SU-DHL-6 (cell line): Measurements from ENCODE around the gene FOXO4.

Experiments
- H2AFZ ChIP-seq: fragments of 200-600 bp; sonication (generic); 2 replicates; pipeline ENCODE4 v1.6.1; 2014; ENCODE audit warnings: low read depth, mild to moderate bottlenecking, moderate library complexity, mixed read lengths, antibody characterized with exemption, low read length; ENCODE audit not compliant: severe bottlenecking
- H3F3A ChIP-seq: fragments of 200-600 bp; shearing (Covaris generic); 2 replicates; pipeline ENCODE4 v1.6.0; 2016; ENCODE audit warnings: antibody characterized with exemption, mild to moderate bottlenecking; ENCODE audit not compliant: insufficient read depth
- H3K27ac ChIP-seq: fragments of 200-600 bp; sonication (generic); 2 replicates; pipeline ENCODE4 v1.5.1; 2016; ENCODE audit warnings: low read depth, mild to moderate bottlenecking, low read length, moderate library complexity, mixed read lengths
- H3K27me3 ChIP-seq: fragments of 200-600 bp; sonication (generic), shearing (Covaris generic); 2 replicates; pipeline ENCODE4 v1.6.0; 2014; ENCODE audit warnings: mild to moderate bottlenecking, low read length
- H3K36me3 ChIP-seq: fragments of 200-600 bp; sonication (generic); 2 replicates; pipeline ENCODE4 v1.6.1; 2014; ENCODE audit warnings: mild to moderate bottlenecking, low read length, mixed read lengths
- H3K4me2 ChIP-seq: fragments of 300-600, 200-600 bp; shearing (Covaris generic), sonication (generic); 2 replicates; pipeline ENCODE4 v1.6.0; 2014; ENCODE audit warnings: low read length, low read depth, mild to moderate bottlenecking; ENCODE audit not compliant: poor library complexity, severe bottlenecking
- H3K4me3 ChIP-seq: fragments of 200-600 bp; sonication (generic); 2 replicates; pipeline ENCODE4 v1.5.1; 2014; ENCODE audit warnings: antibody characterized with exemption, low read length, mild to moderate bottlenecking, mixed read lengths; ENCODE audit not compliant: insufficient read depth, poor library complexity, severe bottlenecking
- H3K79me2 ChIP-seq: fragments of 200-600 bp; sonication (generic); 2 replicates; pipeline ENCODE4 v1.6.1; 2014; ENCODE audit warnings: mild to moderate bottlenecking, low read length, moderate library complexity; ENCODE audit not compliant: insufficient read depth
- H3K9ac ChIP-seq: fragments of 200-600 bp; sonication (generic); 2 replicates; pipeline ENCODE4 v1.7.0; 2014; ENCODE audit warnings: mild to moderate bottlenecking, low read length
- H3K9me2 ChIP-seq: fragments of 200-600 bp; sonication (generic); replicated peaks from 2 replicates; pipeline ENCODE4 v1.6.1; 2014; ENCODE audit warnings: low read length; ENCODE audit not compliant: insufficient read depth
- H3K9me3 ChIP-seq: fragments of 200-600 bp; sonication (generic); 2 replicates; pipeline ENCODE4 v1.6.1; 2014; ENCODE audit warnings: low read length, mixed read lengths; ENCODE audit not compliant: insufficient read depth
- H4K20me1 ChIP-seq: fragments of 200-600 bp; sonication (generic); 2 replicates; pipeline ENCODE4 v1.6.1; 2014; ENCODE audit warnings: low read depth, mild to moderate bottlenecking, antibody characterized with exemption, low read length, moderate library complexity, mixed read lengths
- CTCF ChIP-seq: fragments of 200-600 bp; sonication (generic); IDR thresholded peaks from one replicate; pipeline ENCODE4 v1.5.1; 2017; ENCODE audit warnings: antibody characterized with exemption, mild to moderate bottlenecking, low read length, moderate library complexity; ENCODE audit not compliant: insufficient read depth, poor library complexity, severe bottlenecking
- EZH2phosphoT487 ChIP-seq: fragments of 200-600 bp; sonication (generic), shearing (Covaris generic); conservative IDR thresholded peaks from 2 replicates; pipeline ENCODE4 v1.6.1; 2018; ENCODE audit warnings: mild to moderate bottlenecking, antibody characterized with exemption, low read length, moderate library complexity, mixed read lengths

The FOXO4 gene

GRCh38 chrX:71095981-71096759 is 519 bp downstream of the FOXO4 start:
- H3K4me2 ChIP-seq, result peak overlapping the region; percentile 82
- H3K4me3 ChIP-seq, result peak overlapping the region; percentile 67
- H3K9me3 ChIP-seq, result no peaks in the 10 kb centered on the region
- no peaks in the 10 kb centered on the region for H3K27me3 ChIP-seq
- H4K20me1 ChIP-seq, result no peaks in the 10 kb centered on the region
- H3K27ac ChIP-seq, result no peak overlapping the region
- peak overlapping the region; percentile 59 for H3K9ac ChIP-seq
- no peaks in the 10 kb centered on the region for H3K79me2 ChIP-seq
- no peak for TF ChIP-seq CTCF
- no peak for TF ChIP-seq EZH2phosphoT487
- peak overlapping the region; percentile 65 for H2AFZ ChIP-seq
- H3K36me3 ChIP-seq, result no peaks in the 10 kb centered on the region
- H3F3A ChIP-seq, result no peaks in the 10 kb centered on the region
- no peaks in the 10 kb centered on the region for H3K9me2 ChIP-seq

GRCh38 chrX:71096760-71097032 is 1.0 kb downstream of the FOXO4 start:
- Histone ChIP-seq H3K79me2 (no peaks in the 10 kb centered on the region), H3F3A (no peaks in the 10 kb centered on the region), H3K36me3 (no peaks in the 10 kb centered on the region), H3K4me3 (peak overlapping the region; percentile 67), H2AFZ (no peak overlapping the region), H3K27ac (no peak overlapping the region), H4K20me1 (no peaks in the 10 kb centered on the region), H3K27me3 (no peaks in the 10 kb centered on the region), H3K9me2 (no peaks in the 10 kb centered on the region), H3K4me2 (peak overlapping the region; percentile 82), H3K9ac (peak overlapping the region; percentile 59), H3K9me3 (no peaks in the 10 kb centered on the region)
- TF ChIP-seq CTCF (no peak), EZH2phosphoT487 (no peak)

- TF ChIP-seq CTCF, result peak; percentile 28
- no peak for TF ChIP-seq EZH2phosphoT487
- H3K9ac ChIP-seq, result no peak overlapping the region
These were observed 2.7 kb downstream of the FOXO4 start for GRCh38 chrX:71098302-71098701.

More at GRCh38 chrX:71098302-71098701, 2.7 kb downstream of the FOXO4 start:
- Histone ChIP-seq H3K79me2 (no peaks in the 10 kb centered on the region), H3F3A (no peaks in the 10 kb centered on the region), H2AFZ (no peak overlapping the region), H3K4me2 (no peak overlapping the region), H3K9me2 (no peaks in the 10 kb centered on the region), H3K9me3 (no peaks in the 10 kb centered on the region), H3K36me3 (no peaks in the 10 kb centered on the region), H3K4me3 (no peak overlapping the region), H4K20me1 (no peaks in the 10 kb centered on the region), H3K27ac (no peak overlapping the region), H3K27me3 (no peaks in the 10 kb centered on the region)
